Glutamatergic neuron (in vitro differentiated cells): Measurements from ENCODE around the gene STARD13. TPM values are rescaled to one million over a fixed set of nuclear protein-coding genes. Genes with fewer than 3 reads are reported as not detected.

Experiments used
- DNase-seq: peaks from one replicate; pipeline ENCODE4 v3.0.0; 2022
- H3K27ac Mint-ChIP-seq: one replicate; pipeline ENCODE4 v1.8.0; 2020; ENCODE audit warnings: mild to moderate bottlenecking, mixed read lengths, inconsistent platforms; ENCODE audit not compliant: unreplicated experiment
- H3K27me3 Mint-ChIP-seq: one replicate; pipeline ENCODE4 v1.8.0; 2020; ENCODE audit warnings: mild to moderate bottlenecking, moderate library complexity, mixed read lengths, inconsistent platforms; ENCODE audit not compliant: unreplicated experiment
- H3K36me3 Mint-ChIP-seq: one replicate; pipeline ENCODE4 v1.8.0; 2020; ENCODE audit warnings: mild to moderate bottlenecking, mixed read lengths, inconsistent platforms; ENCODE audit not compliant: unreplicated experiment
- H3K4me1 Mint-ChIP-seq: one replicate; pipeline ENCODE4 v1.8.0; 2020; ENCODE audit warnings: mild to moderate bottlenecking, low read depth, mixed read lengths, inconsistent platforms; ENCODE audit not compliant: unreplicated experiment
- H3K4me3 Mint-ChIP-seq: one replicate; pipeline ENCODE4 v1.8.0; 2020; ENCODE audit warnings: mild to moderate bottlenecking, mixed read lengths, inconsistent platforms; ENCODE audit not compliant: unreplicated experiment
- H3K9me3 Mint-ChIP-seq: one replicate; pipeline ENCODE4 v1.8.0; 2020; ENCODE audit warnings: mild to moderate bottlenecking, moderate library complexity, mixed read lengths, inconsistent platforms; ENCODE audit not compliant: unreplicated experiment
- CTCF ChIP-seq: fragments of 200-600 bp; sonication (generic); IDR thresholded peaks from one replicate; pipeline ENCODE4 v1.5.0; 2021; ENCODE audit not compliant: partially characterized antibody, unreplicated experiment
- total RNA-seq: library from RNA; stranded (reverse); fragmentation: NEBNext Ultra II Directional; extraction: Animal tissue kit (Norgen Biotek cat#: 25700); gene quantifications from one replicate; pipeline ENCODE4 v1.2.1, GENCODE V29; 2021; ENCODE audit not compliant: unreplicated experiment

The STARD13 gene
- total RNA-seq, 1 donor from 2014 or later, result 36.4 TPM

GRCh38 chr13:33146843-33147611 lies 138.5 kb downstream of the STARD13 start:
- TF ChIP-seq CTCF, result no peak
- no peak for DNase-seq
- Mint-ChIP-seq H3K9me3 (no peaks in the 10 kb centered on the region), H3K4me1 (peaks cover 15% of the 10 kb centered on the region), H3K27ac (no peak overlapping the region), H3K36me3 (peaks cover 6% of the 10 kb centered on the region), H3K27me3 (no peaks in the 10 kb centered on the region), H3K4me3 (no peak overlapping the region)

- H3K4me1 Mint-ChIP-seq, result peaks cover 4% of the 10 kb centered on the region
- H3K4me3 Mint-ChIP-seq, result no peak overlapping the region
- no peaks in the 10 kb centered on the region for H3K36me3 Mint-ChIP-seq
- H3K9me3 Mint-ChIP-seq, result no peaks in the 10 kb centered on the region
- no peak for TF ChIP-seq CTCF
- H3K27ac Mint-ChIP-seq, result no peak overlapping the region
- H3K27me3 Mint-ChIP-seq, result no peaks in the 10 kb centered on the region
- DNase-seq, result no peak
These were observed 139.9 kb downstream of the STARD13 start for GRCh38 chr13:33145667-33146066.

GRCh38 chr13:33144358-33144784 lies 141.2 kb downstream of the STARD13 start:
- Mint-ChIP-seq H3K4me1 (no peaks in the 10 kb centered on the region), H3K27ac (no peak overlapping the region), H3K9me3 (no peaks in the 10 kb centered on the region), H3K36me3 (no peaks in the 10 kb centered on the region), H3K4me3 (no peak overlapping the region), H3K27me3 (no peaks in the 10 kb centered on the region)
- TF ChIP-seq CTCF, result no peak
- no peak for DNase-seq

GRCh38 chr13:33139780-33140535 lies 145.6 kb downstream of the STARD13 start:
- peaks cover 4% of the 10 kb centered on the region for H3K9me3 Mint-ChIP-seq
- H3K36me3 Mint-ChIP-seq, result peaks cover 4% of the 10 kb centered on the region
- H3K4me3 Mint-ChIP-seq, result no peak overlapping the region
- no peaks in the 10 kb centered on the region for H3K4me1 Mint-ChIP-seq
- no peak for TF ChIP-seq CTCF
- peaks cover 3% of the 10 kb centered on the region for H3K27me3 Mint-ChIP-seq
- no peak for DNase-seq
- H3K27ac Mint-ChIP-seq, result no peak overlapping the region

- Mint-ChIP-seq H3K27me3 (peaks cover 3% of the 10 kb centered on the region), H3K36me3 (peaks cover 4% of the 10 kb centered on the region), H3K27ac (no peak overlapping the region), H3K4me3 (no peak overlapping the region), H3K4me1 (no peaks in the 10 kb centered on the region), H3K9me3 (peaks cover 4% of the 10 kb centered on the region)
- no peak for DNase-seq
- TF ChIP-seq CTCF, result no peak
These were observed 146.4 kb downstream of the STARD13 start for GRCh38 chr13:33139184-33139583.
